ENCODE results near the gene ATP8A2. TPM values are rescaled to one million over a fixed set of nuclear protein-coding genes. Genes with fewer than 3 reads are reported as not detected.

The ATP8A2 gene
- total and polyA plus RNA-seq, 2 of the 8 experiments (the other 6 are each of a cell fraction or from before 2014, with no cell fraction given), result 2.4 to 8.3 TPM

- TF ChIP-seq KDM4A (IDR thresholded peaks at IDR 0.05; ENCODE audit: low read depth, low read length, severe bottlenecking) (no peak), USF2 (IDR thresholded peaks at IDR 0.05; ENCODE audit: low read length) (no peak), EGR1 (IDR thresholded peaks at IDR 0.05; ENCODE audit: borderline replicate concordance, low read depth, low read length) (no peak), SP4 (IDR thresholded peaks at IDR 0.05; ENCODE audit: low read length) (no peak)
These were observed 595.4 kb downstream of the ATP8A2 start (continued) for GRCh38 chr13:25967144-25967543.

Data from H1 (cell line).